Stimulated activated CD4-positive, alpha-beta T cell treated with anti-CD3 and anti-CD28 coated beads, Interleukin-15, amount 100 ng/mL, for 48 hours (primary cell): ENCODE results near the gene LTBP2.

Experiments
- DNase-seq, 2 donors: peaks; one replicate each; pipeline ENCODE4 v3.0.0-alpha.2; 2020; ENCODE audit warnings: low read depth in 2 of 2

LTBP2 gene

DNA sequence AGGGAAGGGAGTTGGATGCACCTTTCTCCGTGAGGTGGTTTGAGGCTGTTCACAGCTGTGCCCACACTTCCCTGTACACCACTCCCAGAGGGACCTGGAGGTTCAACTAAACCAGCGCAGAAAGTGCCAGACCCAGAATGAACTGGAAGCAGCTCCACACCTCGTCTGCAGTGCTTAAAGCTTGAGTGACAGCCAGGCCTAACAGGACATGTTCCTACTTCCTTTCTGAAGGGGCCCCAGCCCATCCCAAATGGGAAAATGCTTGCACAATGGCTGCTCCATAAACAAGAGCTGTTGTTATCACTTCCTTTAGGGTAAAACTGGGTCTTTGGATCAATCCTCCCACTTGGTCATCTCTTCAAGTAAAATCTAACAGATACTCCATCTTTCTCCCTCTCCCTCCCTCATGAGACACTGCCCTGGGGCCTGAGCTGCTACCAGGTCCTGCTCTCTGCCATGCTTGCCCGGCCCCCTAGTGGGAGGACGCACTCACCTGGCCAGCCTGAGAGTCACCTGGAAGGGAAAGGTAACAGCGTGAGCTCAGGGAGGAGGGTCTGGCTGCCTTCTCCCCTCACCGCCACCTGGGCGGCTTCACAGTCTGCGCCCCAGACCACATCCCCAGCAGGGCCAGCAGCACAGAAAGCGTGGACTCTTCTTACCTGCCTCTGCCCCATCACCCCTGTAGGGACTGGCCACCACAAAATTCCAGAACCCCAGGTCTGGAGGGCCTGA lies 85.0 kb downstream of the LTBP2 start:
- no peak for DNase-seq

- DNase-seq = no peak
These were observed 86.6 kb downstream of the LTBP2 start for GRCh38 chr14:74525361-74525851.

DNA sequence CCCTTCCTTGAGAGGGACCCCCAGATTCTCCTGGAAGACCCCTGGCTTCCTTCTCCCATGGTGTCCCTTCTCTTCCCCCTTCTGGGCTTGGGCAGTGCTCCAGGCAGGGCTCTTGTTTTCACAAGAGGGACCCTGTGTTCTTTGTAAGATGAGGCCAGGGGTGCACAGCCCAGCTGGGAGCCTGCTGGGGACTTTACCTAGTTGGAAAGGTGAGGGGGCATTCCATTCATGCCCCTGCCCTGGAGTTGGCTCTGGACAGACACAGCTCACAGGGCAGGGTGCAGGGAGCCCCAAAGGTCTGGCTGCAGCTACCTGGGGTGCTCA lies 87.3 kb downstream of the LTBP2 start:
- no peak for DNase-seq

GRCh38 chr14:74524076-74524811 lies 87.8 kb downstream of the LTBP2 start:
- DNase-seq = no peak

GRCh38 chr14:74522740-74523139 lies 89.3 kb downstream of the LTBP2 start:
- no peak for DNase-seq

DNA sequence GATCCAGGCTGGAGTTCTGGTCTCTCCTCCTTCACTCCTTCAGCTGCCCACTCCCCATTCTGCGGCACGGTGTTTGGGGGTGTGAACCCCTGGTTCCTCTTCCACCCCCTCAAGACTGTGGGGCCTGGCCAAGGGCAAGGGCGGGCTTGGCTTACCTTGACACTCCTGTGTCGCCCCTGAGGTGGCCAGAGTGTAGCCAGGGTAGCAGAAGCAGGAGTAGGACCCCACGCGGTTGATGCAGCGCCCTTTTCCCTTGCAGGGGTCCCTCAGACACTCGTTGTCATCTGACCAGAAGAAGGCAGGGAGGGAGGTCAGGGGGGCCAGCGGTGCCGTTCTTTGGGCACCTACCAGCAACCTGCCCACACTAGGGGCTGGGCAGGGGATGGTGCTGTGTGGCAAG lies 90.3 kb downstream of the LTBP2 start:
- DNase-seq = no peak

- no peak for DNase-seq
These were observed 92.5 kb downstream of the LTBP2 start for GRCh38 chr14:74519316-74520074.

GRCh38 chr14:74518221-74518620 lies 93.8 kb downstream of the LTBP2 start:
- DNase-seq = no peak

- no peak for DNase-seq
These were observed 94.3 kb downstream of the LTBP2 start for GRCh38 chr14:74517731-74518130.

GRCh38 chr14:74516451-74517160 lies 95.4 kb downstream of the LTBP2 start:
- no peak for DNase-seq

- DNase-seq = no peak
These were observed 96.1 kb downstream of the LTBP2 start for GRCh38 chr14:74515891-74516412.

DNA sequence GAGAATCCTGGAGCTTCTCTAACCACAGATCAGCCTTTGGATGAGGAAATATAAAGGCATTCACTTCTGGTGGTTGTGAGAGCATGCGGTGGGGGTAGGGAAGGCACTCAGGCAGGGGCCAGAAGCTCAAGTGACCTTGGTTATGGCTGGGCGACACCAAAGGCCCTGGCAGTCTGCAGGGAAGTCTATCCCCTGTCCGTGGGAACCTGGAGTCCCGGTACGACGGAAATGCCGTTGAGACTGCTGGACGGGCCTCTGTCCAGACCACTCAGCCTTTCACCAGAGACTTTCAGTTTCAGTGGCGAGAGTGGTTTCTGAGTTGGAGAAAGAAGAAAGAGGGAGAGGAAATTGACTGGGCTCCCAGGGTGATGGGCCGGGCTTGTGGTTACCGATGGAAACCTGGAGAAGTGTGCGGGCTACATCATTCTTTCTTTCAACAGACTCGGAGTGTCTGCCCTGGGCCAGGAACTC lies 97.5 kb downstream of the LTBP2 start:
- no peak for DNase-seq

GRCh38 chr14:74511966-74512830 lies 99.8 kb downstream of the LTBP2 start:
- no peak for DNase-seq

DNA sequence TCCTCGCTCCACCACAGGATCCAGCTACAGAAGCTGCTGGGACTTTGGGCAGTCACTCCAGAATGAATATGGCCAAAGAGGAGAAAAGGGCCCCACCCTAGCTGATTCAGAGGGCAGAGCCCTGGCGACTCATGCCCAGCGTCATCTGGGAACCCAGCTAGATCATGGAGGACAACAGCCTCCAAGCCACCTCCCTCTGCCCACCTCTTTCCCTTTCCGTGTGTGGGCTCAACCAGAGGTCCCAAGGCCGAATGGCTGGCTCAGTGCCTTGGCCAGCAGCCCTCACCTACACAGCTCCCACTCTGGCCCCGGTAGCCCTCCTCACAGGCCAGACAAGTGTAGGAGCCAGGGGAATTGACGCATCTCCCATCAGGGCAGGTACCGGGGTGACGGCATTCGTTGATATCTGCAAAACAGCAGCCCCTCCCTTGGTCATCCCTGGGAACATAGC lies 101.1 kb downstream of the LTBP2 start:
- no peak for DNase-seq

- DNase-seq = no peak
These were observed 101.7 kb downstream of the LTBP2 start for GRCh38 chr14:74510223-74510931.

DNA sequence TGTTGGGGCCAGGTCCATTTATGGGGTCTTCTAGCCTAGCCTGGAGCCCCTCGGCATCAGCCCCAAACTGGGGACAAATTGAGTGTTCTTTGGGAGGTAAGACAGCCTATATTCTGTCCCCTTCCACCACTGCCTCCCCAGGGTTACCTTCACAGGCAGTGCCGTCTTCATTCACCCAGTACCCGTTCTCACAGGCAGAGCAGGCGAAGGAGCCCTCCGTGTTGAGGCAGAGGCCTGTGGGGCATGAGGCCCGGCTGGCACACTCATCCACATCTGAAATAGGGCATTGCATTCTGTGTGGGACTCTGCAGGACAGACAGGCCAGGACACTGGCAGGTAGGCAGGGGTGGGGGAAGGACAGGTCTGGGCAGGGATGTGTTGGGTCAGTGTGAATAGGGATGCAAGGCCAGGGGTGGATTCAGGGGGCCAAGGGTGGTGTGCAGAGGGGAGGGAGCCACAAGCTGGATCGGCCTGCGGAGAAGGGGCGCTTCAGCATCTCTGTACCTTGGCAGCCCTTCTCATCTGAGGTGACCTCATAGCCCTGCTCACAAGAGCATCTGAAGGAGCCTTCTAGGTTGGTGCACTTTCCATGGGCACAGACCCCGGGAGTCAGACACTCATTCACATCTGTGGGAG lies 102.3 kb downstream of the LTBP2 start:
- no peak for DNase-seq

DNA sequence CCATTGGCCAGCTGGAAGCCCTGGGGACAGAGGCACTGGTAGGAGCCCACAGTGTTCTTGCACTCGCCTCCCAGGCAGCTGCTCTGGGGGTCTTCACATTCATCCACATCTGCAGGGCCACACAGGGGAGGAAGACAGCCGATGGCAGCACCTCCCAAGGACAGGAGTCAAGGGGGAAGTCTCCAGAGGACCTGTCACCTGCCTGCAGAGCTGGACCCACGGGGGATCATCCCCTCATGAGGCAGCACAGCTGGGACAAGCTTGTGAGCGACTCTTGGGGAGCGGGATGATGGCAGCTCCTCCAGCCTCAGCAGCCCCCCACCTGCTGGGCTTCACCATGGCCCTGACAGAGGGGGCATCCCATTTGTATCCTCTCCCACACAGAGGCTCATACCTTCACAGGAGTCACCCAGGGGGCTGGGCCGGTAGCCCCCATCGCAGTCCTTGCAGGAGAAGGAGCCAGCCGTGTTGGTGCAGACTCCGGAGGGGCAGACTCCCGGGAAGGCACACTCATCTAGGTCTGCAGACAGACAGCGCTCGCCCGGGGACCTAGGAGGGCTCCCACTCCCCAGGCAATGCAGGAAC lies 103.1 kb downstream of the LTBP2 start:
- DNase-seq = no peak

DNA sequence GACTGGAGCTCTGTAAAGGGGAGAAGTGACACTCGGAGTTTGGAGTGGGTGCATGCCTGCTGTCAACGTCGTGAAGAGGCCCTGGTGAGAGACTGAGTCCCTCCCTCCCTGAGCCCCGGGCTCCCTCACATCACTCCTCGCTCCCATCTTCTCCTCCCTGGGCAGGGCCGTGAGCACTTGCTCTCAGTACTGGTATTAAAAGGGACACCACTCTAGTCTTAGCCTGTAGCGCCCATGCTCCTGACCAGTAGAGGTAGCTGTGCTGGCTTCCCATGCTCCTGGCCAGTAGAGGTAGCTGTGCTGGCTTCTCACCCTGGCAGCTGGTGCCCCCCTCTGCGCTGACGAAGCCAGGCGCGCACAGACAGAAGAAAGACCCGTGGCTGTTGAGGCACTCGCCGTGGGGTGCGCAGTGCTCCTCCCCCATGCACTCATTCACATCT lies 103.7 kb downstream of the LTBP2 start:
- DNase-seq = no peak

DNA sequence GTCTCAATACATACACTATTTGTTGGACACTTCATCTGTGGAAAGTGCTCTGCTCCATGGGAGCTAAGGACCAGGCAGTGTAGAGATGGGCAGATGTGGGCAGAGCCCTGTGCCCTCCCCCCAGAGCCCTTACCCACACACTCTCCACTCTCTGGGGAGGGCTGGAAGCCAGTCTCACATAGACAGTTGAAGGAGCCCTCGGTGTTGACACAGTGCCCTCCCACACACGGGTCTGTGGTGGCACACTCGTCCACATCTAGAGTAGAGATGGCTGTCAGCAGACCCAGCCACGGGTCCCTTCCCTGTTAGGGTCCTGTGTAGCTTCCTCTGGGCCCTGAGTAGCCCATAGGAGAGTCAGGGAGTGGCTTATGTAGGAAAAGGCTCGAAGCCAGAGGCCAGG lies 104.2 kb downstream of the LTBP2 start:
- DNase-seq = no peak
